Fibroblast of skin of right biceps (primary cell): Measurements from ENCODE around the gene ATP12A.

Source experiments
- DNase-seq: peaks from one replicate; pipeline ENCODE4 v3.0.0-alpha.2; 2013

The ATP12A gene

DNA sequence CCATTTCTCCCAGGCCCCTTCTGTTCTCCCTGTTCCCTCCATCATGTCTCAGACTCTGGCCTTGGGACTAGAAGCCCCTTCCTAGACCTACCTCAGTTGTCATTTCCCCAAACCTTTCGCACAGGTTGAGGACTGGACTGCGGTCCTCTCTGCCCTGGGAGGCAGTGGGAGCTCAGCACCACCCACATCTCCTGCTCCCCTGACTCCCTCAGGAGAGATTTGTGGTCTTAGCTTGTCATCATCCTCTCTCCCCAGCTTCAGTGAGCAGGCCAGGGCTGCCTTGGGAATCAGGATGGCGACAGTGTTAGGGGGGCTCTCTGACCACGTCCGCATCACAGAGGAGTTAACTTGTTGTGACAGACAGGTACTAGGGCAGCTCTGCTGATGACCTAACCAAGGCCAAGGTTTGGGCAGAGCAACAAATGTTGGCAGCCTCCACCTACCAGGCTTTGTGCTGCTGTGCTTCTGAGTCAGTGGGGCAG is 58.2 kb downstream of the ATP12A start:
- no peak for DNase-seq

DNA sequence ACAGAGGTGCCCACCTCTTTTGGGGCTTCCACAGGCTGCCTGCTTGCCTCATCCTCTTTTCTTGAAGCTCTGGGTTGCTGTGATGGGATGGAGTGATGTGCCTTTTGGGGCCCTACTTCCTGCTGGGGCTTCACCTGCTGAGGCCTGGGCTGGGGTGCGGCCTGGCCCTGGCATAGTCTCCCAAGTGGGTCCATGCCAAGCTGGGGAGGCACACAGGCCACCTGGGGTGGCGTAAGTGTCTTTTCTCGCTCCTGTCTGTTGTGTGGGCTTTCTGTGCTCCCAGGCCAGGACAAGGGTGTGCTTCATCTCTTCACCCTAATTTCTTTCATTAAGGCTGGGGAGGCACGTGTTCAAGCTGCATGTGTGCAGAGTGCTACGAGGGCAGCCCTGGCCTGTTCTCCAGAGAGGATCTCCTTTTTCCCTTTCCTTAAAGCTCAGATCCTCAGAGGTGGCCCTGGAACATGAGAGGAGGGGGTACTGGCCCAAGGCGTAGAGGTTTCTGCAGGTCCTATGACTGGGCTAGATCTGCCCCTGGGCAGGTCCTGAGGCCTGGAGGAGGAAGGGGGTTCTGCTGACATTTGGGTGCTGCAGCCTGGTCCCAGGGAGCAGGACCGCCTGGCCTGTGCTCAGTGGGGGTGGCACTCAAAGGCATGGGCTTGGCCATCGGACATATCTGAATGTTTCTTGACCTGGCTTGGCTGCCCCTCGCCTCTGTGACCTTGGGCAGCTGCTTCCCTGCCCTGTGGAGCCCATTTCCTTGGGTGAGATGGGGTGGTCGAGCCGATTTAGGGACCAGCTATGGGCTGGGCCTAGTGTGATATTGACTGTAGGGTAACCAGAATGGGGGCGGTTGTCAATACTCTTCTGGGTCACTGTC is 60.0 kb downstream of the ATP12A start:
- DNase-seq: no peak

DNA sequence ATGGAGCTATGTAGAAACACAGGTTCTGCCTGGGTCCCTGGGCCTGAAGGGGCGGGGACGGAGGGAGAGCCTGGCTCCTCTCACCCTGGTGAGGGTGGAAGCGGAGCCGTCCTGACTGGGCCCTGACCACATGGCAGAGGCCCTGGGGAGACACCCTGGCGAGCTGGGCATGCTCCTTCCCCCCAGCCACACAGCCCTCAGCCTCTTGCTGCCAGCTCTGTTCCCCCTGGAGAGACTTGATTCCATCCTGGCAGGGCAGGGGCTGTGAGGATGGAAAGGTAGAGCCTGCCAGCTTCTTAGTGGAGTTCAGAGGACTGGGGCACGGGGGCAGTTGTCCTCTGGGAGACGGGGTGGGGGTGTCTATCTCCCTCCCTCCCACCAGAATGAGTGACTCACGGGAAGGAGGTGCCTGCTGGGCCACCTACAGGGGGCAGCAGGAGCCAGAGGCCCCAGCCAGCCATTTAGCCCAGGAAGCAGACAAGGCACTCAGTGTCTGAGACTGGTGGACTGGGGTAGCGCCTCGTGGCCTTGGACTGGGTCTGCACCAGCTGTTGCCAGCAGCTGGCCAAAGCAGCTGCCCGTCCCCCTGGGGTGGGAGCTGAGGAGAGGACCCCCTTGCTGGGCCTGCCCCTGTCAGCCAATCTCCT is 60.9 kb downstream of the ATP12A start:
- DNase-seq: no peak

DNA sequence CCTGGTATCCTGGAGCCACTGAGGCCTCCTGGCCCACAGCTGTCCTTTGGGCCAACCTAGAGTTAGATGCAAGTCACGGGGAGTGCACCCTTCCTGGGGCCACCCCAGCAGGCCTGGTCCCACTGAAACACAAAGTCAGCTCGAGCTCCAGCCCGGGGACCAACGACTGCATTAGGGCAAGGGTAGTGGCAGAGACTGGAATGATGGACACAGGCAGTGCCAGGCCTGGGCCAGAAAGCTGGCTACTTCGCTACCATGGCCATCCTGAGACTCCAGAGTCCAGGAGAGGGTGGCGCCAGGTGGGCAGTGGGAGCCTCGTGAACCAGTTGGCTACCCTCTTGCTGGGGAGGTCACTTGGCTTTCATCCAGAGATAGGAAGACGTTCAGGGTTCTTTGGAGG is 61.6 kb downstream of the ATP12A start:
- no peak for DNase-seq

DNA sequence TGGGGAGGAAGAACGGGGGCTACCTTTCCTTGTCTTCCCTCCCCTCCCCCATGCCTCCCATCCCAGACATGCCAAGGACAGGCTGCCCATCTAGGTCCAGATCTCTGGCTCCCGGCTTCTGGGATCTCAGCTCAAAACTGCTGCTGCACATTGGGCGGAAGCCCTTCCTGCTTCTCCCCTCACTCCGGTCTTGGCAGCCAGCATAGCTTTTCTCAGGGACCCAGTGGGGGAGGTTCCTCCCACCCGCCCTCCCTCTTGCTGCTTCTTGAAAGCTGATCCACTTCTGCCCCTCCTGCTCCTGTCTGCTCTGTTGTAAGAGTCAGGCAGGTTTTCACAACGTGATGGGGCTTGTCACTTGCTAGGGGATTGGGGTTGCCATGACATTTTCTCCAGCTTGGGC is 62.1 kb downstream of the ATP12A start:
- peak; percentile 22 for DNase-seq

DNA sequence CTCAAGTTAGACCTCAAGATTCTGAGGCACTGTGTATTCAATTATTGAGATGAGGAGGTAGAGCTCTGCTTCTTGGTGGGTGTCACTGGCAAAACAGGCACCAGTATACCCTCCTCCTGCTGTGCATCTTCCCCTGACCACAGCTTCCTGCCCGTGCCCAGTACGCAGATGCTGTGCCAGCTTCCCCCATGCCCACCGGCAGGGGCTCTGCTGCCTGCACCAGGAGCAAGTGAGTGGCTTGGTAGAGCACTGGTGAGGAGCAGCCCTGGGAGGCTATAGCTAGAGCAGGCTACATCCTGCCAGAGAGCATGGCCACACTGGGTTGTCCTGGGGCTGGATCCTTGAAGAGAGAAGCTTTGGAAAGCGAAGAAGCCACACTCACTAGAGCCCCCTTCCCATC is 62.8 kb downstream of the ATP12A start:
- DNase-seq: no peak

DNA sequence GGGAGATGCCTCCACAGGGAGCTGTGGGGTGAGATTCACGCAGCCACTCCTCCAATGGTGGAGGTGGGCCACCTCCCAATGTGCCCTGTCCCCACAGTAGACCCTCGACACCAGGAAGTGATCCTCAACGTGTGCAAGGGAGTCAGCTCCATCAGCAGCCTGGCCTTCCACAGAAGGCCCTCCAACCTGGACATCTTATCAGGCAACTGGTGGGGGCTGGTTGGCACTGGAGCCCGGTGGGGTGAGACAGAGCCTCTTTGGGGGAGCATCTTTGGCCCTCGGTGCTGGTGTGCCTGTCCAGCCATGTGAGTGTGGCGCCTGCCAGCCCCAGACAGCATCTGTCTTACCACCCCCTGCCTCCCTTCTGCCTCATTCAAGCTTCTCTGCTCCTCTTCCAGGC is 64.0 kb downstream of the ATP12A start:
- DNase-seq: no peak

DNA sequence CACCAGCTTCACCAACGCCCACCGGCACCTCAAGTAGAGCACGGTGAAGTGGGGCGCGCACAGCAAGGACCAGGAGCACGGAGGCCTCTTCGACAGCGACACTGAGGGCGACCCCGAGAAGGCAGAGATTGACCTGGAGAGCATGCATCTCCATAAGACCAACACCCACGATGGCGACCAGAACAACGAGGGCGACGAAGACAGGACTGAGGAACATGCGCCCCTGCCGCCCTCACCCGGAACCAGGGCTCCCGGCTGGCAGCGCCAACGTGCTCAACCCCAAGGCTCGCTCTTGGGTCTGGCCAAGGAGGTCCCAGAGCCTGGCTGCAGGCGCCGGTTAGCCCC is 65.3 kb downstream of the ATP12A start:
- no peak for DNase-seq

DNA sequence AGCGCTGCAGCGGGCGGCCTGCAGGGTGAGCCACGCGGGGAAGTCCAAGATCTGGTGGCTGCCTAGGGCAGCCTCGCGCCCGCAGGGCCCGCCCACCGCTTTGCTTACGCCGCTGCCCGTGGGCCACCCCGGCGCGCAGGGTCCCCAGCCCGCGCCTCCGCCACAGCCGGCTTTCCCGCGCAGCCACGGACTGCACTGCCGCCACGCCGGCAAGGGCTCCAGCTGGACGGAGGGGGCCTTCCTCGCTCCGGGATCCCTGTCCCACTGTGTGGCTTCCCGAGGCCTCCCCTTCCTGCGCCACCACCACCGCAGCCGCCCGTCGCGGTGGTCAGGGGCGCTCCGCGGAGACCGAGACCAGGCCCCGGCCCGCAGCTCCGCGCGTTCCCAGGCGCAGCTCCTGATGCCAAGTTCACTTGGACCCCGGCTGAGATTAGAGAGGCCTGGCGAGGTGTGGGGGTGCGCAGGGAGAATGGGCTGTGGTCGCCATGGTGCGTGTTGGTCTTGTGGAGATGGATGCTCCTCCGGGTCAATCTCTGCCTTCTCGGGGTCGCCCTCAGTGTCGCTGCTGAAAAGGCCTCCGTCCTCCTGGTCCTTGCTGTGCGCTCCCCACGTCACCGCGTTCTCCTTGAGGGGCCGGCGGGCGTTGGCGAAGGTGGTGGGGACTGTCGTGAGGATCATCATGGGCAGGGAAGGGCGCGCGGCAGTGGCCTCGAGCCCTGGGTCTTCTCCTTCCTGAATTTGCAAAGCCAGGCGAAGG is 65.8 kb downstream of the ATP12A start:
- DNase-seq: no peak

DNA sequence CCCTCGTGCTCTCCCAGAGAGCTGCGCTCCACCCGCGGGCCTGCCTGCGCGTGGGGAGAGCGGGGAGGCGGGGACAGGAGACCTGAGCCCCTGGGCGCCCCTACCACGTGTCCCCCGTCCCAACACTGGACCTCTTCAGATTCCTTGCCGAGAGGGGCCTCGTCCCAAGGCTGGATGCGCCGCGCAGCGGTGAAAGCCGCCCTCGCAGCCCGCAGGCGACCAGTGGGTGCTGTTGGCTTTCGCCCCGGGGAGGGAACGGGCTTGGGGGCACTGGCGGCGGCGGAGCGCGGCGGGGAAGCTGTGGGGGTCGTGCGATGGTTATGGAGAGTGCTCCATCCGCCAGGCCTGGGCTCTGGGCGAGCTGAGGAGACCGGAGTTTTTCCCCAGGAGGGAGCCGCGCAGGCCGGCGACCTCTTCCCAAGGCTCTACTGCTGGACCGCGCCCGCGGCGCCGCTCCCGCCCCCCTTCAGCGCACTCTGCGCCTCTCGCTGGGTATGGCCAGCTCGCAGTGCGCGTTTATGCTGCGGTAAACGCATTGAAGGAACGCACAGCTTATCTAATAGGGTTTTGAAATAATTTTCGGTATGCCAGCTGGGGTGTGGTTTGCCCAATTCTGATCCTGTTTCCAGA is 66.5 kb downstream of the ATP12A start:
- peak; percentile 8 for DNase-seq

DNA sequence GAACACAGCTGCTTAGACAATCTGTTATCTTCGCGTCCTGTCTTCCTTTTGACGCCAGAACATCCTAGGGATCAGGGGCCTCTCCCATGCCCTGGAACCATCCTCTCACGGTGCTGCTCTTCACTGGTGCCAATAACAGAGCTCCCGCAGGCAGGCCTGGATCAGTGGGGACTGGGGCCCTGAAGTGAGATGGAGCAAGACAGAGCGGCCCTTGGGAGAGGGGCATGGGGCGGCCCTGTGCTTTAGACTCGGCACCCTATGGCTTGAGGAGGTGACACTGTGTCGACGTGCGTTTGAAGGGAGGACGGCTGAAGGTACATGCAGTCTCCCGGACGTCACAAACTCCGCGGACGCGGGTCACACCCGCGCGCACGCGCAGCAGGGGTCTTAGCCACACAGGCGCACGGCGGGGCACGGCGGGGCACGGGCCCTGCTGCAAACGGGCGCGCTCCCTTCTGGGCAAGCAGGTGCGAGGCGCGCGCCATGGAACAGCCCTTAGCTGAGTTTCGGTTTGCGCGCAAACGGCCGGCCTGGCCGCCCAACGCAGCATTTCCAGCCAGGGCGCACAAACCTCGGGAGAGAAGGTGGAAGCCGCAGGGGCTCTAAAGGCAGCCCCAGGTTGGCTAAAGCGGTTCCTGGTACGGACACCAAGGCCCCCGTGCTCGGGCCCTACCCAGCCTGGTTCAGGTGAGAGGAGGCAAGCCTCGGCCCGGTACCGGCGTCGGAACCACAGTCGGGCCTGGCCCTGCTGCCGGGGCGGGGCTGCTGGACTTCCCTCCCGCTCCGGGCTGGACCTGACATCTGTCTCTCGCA is 67.2 kb downstream of the ATP12A start:
- DNase-seq: peak; percentile 5

DNA sequence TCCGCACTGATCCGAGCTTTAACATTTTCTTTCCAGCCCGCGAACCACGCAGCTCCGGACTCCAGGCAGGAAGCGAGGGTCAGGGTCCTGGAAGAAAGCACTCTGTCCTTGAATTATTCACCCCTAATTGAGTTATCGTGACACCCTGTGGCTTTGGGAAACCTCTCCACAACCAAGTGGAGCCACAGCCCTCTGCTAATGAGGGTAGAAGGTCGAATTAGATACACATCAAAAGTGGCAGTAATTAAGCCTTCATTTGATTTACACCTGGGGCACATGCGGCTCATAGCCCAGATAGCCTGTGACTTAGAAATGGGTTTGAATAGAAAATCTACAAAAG is 67.8 kb downstream of the ATP12A start:
- no peak for DNase-seq

DNA sequence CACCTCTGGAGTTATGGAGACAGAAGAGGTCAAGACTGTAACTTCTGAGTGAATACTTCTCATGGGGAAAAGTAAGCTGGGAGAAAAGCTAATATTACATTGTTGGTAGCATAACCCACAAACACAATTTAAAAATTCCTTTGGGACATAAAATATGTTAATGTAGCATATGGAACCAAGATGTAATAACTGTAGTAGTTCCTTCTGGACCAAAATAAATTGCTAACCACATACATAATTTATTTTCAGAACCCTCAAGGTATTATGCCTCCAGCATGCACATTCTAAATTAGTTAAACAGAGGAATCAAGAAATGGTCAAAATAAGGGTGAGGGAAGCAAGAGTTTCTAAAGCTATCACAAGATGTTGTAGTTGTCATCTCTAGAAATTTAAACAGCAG is 79.0 kb downstream of the ATP12A start:
- DNase-seq: no peak
